ENCODE data around the gene IL34.

The IL34 gene

GRCh38 chr16:70697594-70698170, 51.3 kb downstream of the IL34 start:
- no peak overlapping the region for H3K4me3 ChIP-seq (ENCODE audit: low read depth, low read length)
- TF ChIP-seq, protein P1, sequence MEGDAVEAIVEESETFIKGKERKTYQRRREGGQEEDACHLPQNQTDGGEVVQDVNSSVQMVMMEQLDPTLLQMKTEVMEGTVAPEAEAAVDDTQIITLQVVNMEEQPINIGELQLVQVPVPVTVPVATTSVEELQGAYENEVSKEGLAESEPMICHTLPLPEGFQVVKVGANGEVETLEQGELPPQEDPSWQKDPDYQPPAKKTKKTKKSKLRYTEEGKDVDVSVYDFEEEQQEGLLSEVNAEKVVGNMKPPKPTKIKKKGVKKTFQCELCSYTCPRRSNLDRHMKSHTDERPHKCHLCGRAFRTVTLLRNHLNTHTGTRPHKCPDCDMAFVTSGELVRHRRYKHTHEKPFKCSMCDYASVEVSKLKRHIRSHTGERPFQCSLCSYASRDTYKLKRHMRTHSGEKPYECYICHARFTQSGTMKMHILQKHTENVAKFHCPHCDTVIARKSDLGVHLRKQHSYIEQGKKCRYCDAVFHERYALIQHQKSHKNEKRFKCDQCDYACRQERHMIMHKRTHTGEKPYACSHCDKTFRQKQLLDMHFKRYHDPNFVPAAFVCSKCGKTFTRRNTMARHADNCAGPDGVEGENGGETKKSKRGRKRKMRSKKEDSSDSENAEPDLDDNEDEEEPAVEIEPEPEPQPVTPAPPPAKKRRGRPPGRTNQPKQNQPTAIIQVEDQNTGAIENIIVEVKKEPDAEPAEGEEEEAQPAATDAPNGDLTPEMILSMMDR (IDR thresholded peaks at IDR 0.05; ENCODE audit: control insufficient read depth, extremely low read depth, insufficient read depth), result no peak
- no peak for DNase-seq (ENCODE audit: low read depth)

GRCh38 chr16:70698901-70699300, 52.5 kb downstream of the IL34 start:
- TF ChIP-seq, protein P1 (IDR thresholded peaks at IDR 0.05; ENCODE audit: control insufficient read depth, extremely low read depth, insufficient read depth), result no peak
- DNase-seq (ENCODE audit: low read depth), result no peak
- H3K4me3 ChIP-seq (ENCODE audit: low read depth, low read length), result no peak overlapping the region

GRCh38 chr16:70699696-70700095, 53.3 kb downstream of the IL34 start:
- H3K4me3 ChIP-seq (ENCODE audit: low read depth, low read length), result no peak overlapping the region
- TF ChIP-seq, protein P1 (IDR thresholded peaks at IDR 0.05; ENCODE audit: control insufficient read depth, extremely low read depth, insufficient read depth), result no peak
- DNase-seq (ENCODE audit: low read depth), result no peak

DNA sequence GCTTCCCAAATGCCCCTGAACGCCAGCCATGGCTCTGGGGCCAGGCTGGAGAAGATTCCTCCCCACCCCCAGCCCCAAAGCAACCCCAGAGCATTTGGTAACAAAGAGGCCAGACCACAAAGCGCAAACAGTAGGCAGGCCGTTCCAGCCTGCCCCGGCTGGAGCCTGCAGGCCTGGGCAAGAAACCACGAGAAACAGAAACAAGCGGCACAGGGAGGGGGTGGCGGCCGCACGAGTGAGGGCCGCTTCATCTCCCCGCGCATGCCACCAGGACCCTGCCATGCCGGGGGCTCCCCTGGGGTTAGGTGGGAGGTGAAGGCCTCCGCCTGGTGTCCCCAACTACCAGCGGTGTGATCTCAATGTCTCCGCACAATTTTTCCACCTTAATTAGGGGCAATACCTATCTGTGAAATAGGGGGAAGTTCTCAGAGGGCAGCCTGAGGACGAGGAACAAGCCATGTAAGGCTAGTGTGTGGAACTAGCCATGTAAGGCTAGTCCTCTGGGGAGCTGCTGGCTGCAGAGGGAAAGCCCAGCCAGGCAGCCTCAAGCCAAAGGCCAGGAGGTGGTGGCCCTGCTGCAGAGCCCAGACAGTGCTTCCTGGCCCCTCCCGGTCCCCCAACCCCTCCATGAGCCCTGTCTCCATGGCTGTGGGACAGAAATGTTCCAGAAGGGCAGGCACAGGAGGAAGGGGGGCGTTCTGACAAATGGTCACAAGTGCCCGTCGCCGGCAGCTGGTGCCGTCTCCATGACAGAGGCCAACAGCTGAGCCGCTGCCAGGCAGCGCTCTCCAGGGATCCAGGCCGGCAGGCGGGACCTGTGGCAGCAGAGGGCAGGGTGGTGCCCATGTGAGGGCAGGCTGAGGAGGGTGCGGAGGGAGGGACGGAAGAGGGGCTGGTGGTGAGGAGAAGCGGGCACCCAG, 54.0 kb downstream of the IL34 start:
- no peak overlapping the region for H3K4me3 ChIP-seq (ENCODE audit: low read depth, low read length)
- TF ChIP-seq, protein P1 (IDR thresholded peaks at IDR 0.05; ENCODE audit: control insufficient read depth, extremely low read depth, insufficient read depth), result no peak
- no peak for DNase-seq (ENCODE audit: low read depth)

DNA sequence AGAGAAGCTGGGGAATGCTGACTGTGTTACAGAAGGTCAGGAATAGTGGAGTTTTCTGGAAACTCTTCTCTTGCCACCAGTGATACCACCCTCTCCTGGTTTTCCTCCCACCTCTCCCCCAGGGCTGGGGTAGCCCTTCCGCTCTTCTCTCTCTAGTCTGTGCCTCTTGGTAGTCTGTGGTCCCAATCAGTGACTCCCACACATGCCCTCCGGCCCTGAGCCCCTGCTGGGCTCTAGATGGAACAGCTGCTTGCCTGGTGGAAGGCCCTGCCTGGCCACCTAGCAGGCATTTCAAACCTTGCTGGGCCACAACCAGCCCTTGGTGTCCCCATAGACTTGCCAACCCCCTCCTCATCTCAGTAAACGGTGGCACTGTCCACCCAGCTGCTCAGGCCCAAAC, 54.7 kb downstream of the IL34 start:
- DNase-seq (ENCODE audit: low read depth), result no peak
- TF ChIP-seq, protein P1 (IDR thresholded peaks at IDR 0.05; ENCODE audit: control insufficient read depth, extremely low read depth, insufficient read depth), result no peak
- no peak overlapping the region for H3K4me3 ChIP-seq (ENCODE audit: low read depth, low read length)

GRCh38 chr16:70701596-70701995, 55.2 kb downstream of the IL34 start:
- H3K4me3 ChIP-seq (ENCODE audit: low read depth, low read length), result no peak overlapping the region
- TF ChIP-seq, protein P1 (IDR thresholded peaks at IDR 0.05; ENCODE audit: control insufficient read depth, extremely low read depth, insufficient read depth), result no peak
- no peak for DNase-seq (ENCODE audit: low read depth)
